ENCODE results near the gene MRTFA.

DNA sequence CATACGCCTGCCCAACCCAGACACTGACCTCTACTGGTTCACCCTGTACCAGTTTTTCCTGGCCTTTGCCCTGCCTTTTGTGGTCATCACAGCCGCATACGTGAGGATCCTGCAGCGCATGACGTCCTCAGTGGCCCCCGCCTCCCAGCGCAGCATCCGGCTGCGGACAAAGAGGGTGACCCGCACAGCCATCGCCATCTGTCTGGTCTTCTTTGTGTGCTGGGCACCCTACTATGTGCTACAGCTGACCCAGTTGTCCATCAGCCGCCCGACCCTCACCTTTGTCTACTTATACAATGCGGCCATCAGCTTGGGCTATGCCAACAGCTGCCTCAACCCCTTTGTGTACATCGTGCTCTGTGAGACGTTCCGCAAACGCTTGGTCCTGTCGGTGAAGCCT, 44.9 kb upstream of the MRTFA start:
- TF ChIP-seq CTCF (conservative IDR thresholded peaks at IDR 0.05) (no peak), EZH2 (IDR thresholded peaks at IDR 0.05; ENCODE audit: low read depth) (no peak)

All from PC-9 (cell line).